HG03432 (cell line): ENCODE data around the gene ERO1B.
"Not testable (repeated sequence)": the region's sequence is repeated elsewhere in the genome, so short reads cannot be mapped to it uniquely, and the experiment has no call there.

Source experiments
- ATAC-seq: cut with Tn5 transposase; IDR thresholded peaks from one replicate; pipeline ENCODE4 v1.9.1; 2021; ENCODE audit warnings: mild to moderate bottlenecking, moderate library complexity; ENCODE audit not compliant: unreplicated experiment

ERO1B gene

DNA sequence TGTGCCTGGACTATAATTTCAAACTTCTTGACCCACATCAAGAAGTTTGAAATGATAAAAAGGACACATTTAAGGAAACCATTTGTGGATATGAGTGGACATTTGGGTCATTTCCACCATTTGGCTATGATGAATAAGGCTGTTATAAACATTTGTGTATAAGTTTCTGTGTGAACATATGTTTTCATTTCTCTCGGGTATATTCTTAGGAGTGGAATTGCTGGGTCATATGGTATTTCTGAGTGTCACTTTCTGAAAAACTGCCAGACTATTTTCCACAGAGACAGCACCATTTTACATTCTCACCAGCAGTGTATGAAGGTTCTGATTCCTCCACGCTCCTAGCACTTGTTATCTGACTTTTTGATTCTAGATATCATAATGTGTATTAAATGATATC is 88.6 kb downstream of the ERO1B start:
- ATAC-seq = no peak

DNA sequence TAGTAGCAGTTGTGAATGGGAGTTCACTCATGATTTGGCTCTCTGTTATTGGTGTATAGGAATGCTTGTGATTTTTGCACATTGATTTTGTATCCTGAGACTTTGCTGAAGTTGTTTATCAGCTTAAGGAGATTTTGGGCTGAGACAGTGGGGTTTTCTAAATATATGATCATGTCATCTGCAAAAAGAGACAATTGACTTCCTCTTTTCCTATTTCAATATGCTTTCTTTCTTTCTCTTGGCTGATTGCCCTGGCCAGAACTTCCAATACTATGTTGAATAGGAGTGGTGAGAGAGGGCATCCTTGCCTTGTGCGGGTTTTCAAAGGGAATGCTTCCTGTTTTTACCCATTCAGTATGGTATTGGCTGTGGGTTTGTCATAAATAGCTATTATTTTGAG is 93.7 kb downstream of the ERO1B start:
- ATAC-seq = not testable (repeated sequence)

DNA sequence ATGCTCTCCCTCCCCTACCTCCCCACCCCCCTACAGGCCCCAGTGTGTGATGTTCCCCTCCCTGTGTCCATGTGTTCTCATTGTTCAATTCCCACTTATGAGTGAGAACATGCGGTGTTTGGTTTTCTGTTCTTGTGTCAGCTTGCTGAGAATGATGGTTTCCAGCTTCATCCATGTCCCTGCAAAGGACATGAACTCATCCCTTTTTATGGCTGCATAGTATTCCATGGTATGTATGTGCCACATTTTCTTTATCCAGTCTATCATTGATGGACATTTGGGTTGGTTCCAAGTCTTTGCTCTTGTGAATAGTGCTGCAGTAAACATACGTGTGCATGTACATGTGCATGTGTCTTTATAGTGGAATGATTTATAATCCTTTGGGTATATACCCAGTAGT is 95.3 kb downstream of the ERO1B start:
- ATAC-seq = not testable (repeated sequence)

GRCh38 chr1:236185687-236186086 is 96.1 kb downstream of the ERO1B start:
- ATAC-seq = no peak

DNA sequence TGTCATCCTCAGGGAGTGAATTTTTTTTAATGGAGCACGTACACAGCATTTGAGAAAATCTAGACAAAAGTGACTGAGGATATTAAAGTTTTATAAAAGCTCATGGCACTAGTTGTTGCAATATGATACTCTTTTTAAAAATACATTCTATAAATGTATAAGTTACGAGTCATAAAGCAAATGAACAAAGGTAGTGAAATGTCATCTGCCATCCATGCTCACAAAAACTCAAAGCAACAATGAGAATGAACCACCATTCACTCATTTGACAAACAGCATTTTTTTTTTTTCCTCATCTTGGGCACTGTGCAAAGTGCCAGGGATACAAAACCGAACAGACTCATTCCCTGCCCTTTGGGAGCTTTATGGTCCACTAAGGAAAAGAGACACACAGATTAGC is 100.7 kb downstream of the ERO1B start:
- ATAC-seq = no peak

GRCh38 chr1:236179634-236180033 is 102.1 kb downstream of the ERO1B start:
- ATAC-seq = no peak

- no peak for ATAC-seq
Measured at GRCh38 chr1:236176337-236177336, 105.1 kb downstream of the ERO1B start.

GRCh38 chr1:236175642-236176336 is 106.0 kb downstream of the ERO1B start:
- peak; percentile 86 for ATAC-seq

DNA sequence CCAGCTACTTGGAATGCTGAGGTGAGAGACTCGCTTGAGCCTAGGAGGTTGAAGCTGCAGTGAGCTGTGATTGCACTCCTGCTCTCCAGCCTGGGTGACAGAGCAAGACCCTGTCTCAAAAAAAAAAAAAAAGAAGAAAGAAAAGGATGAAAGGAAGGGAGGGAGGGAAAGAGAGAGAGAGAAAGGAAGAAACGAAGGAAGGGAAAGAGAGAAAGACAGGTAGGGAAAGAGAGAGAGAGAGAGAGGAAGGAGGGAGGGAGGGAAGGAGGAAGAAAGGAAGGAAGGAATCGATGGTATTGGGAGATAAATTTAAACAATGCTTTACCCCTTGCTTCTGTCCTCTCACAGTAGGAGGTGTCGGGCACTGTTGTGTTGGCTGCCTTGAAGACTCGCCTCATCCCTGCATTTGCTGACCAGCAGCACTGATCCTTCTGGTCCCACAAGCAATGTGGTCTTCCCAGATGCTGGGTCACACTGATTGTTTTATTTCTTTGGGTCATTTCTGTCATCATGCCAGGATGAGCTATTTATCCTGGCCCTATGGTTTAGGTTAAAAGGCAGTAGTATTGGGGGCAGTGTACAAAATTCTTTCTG is 108.5 kb downstream of the ERO1B start:
- no peak for ATAC-seq

GRCh38 chr1:236172041-236172579 is 109.6 kb downstream of the ERO1B start:
- no peak for ATAC-seq

DNA sequence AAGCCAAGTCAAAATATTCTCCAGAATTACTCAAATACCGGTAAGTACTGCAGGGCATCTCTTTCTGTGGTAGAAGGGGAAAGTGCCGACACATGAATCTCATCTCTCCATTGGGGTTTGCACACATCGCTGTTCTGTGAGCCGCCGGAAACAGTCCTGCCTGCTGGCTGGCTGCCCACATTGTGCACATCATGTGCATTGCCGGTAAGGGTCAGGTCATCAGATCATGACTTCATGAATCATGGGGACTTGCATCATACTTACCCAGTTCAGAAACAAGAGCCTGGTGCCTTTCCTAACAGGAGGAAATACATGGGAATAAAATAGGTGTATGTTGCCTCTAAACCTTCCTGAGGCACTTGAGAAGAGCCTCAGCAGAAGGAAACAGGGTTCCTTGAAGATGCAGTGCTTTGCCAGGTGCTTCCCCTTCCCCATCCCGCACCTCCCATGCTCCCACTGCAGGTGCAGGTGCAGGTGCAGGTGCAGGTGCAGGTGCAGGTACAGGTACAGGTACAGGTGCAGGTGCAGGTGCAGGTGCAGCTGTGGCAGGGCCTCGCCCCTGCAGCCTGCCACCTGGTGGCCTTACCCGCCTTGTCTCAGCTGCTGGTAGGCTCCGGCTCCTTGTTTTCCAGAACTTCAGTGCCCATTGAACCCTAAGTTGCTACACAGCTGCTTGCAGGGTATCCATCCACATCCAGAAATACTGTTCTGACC is 112.9 kb downstream of the ERO1B start:
- ATAC-seq = no peak

- ATAC-seq = no peak
Measured at GRCh38 chr1:236167578-236167977, 114.2 kb downstream of the ERO1B start.

- no peak for ATAC-seq
Measured at GRCh38 chr1:236167154-236167553, 114.6 kb downstream of the ERO1B start.

DNA sequence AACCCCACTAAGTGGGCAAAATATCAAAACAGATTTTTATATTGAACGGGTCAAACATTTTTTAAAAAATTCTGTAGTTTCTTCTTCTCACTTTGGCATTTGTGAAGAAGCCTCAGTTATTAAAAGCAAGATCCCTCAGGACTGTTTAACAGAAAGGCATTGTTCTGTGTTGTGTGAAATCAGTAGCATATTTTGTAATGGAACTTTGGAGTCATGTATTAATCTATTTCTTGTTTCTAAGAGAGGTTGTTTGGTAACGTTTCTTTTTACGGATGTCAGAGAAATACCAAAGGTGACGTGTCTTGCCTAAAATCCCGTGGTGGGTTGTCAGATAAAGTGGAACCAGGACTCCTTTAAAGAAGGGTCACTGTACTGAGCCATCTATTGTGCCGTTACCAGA is 115.7 kb downstream of the ERO1B start:
- no peak for ATAC-seq
